Activated naive CD4-positive, alpha-beta T cell treated with Interleukin-2 at 50 U/mL for 16 hours (primary cell): ENCODE results near the gene OR6V1.

Source experiments
- DNase-seq: peaks from one replicate; pipeline ENCODE4 v3.0.0-alpha.2; 2020

Gene OR6V1, protein sequence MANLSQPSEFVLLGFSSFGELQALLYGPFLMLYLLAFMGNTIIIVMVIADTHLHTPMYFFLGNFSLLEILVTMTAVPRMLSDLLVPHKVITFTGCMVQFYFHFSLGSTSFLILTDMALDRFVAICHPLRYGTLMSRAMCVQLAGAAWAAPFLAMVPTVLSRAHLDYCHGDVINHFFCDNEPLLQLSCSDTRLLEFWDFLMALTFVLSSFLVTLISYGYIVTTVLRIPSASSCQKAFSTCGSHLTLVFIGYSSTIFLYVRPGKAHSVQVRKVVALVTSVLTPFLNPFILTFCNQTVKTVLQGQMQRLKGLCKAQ

DNA sequence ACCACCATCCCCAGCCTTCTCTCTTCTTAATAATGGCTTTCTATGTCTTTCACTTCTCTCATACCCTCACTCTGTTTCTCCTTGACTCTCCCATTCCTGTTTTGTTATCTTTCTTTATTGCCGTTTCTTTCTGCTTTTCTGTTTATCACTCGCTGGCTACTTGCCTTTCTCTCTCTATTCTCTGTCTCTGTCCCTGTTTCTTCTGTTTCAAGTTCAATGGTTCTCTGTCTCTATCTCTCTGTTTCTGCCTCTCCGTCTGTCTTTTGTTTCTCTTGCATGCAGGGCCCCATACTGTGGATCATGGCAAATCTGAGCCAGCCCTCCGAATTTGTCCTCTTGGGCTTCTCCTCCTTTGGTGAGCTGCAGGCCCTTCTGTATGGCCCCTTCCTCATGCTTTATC is at the start of gene OR6V1:
TSS of gene OR6V1 (plus strand) at position 301 of the 400 bp plus-strand sequence. CDS start at position 301, 0 bp downstream.
- no peak for DNase-seq

DNA sequence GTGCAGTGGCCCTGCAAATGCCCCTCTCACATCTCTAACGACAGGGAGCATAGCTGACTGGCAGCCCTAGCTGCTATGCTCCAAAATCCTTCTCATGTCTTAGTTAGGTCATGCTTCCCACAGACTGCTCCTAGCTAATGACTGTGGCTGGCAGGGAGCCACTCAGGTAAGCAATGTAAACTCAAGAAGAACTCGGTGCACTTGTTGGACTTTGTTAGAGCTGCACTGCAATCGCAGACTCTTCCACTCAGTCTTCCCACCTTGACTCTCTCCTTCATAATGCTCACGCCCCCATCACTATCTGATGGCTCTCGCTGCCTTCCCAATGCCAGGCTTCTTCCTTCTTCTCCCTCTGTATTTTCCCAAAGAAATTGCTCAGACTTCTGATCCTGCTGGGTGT is 49.2 kb upstream of the OR6V1 start:
- DNase-seq: no peak

DNA sequence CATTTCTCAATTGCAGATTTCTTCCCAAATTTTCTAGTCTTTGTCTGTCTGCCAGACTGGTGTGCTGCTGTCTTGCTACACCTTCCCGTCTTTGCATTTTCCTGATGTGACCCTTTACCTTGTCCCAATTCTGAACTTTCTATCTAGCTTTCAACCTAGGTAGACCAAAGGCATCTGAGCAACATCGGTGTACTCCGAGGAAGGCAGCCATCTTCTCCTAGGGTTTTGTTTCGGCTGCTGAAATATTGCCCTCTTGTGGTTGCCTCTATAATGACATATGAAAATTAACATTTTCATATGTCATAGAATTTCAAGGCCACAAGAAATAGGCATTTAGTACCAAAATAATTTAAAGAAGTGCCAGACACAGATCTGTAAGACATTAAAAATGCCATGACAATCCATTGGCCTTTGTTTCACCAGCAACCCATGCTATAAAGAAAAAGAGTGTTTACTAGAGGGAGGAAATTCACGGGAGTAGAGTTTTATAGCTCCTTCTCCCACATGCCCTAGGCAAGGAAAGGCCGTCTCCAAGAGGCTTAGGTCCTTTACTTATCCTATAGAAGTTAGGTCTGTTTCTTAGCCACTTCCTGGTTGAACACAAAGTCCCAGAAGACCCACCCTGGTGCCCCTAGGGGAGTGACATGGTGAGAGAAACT is 48.6 kb upstream of the OR6V1 start:
- DNase-seq: peak; percentile 26

DNA sequence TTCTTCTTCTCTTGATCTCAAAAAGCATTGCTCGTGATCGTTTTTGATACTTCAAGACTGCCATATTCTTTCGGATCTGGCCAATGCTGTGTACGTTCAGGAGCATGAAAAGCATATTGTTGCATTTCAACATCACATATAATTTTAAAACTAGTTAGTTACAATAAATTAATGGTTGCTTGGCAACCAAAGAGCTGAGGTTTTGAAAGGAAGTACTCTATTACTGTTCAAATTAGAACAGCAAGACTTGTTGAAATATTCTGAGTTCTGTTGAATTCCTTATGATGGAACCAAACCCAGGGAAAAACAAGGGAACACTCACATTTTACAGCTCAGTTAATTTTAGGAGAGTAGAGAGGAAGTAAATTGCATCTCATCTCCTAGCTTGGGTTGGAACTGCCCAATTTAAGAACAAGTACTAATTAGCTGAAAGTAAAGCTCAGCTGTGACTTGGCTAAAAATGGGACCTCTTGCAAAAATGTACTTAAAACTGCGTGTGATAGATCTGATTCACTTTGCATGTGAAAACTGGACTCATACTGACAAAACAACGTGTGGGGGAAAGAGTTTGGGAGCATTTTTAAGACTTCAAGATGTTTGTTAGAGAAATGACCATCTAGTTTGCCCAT is 46.4 kb upstream of the OR6V1 start:
- no peak for DNase-seq

DNA sequence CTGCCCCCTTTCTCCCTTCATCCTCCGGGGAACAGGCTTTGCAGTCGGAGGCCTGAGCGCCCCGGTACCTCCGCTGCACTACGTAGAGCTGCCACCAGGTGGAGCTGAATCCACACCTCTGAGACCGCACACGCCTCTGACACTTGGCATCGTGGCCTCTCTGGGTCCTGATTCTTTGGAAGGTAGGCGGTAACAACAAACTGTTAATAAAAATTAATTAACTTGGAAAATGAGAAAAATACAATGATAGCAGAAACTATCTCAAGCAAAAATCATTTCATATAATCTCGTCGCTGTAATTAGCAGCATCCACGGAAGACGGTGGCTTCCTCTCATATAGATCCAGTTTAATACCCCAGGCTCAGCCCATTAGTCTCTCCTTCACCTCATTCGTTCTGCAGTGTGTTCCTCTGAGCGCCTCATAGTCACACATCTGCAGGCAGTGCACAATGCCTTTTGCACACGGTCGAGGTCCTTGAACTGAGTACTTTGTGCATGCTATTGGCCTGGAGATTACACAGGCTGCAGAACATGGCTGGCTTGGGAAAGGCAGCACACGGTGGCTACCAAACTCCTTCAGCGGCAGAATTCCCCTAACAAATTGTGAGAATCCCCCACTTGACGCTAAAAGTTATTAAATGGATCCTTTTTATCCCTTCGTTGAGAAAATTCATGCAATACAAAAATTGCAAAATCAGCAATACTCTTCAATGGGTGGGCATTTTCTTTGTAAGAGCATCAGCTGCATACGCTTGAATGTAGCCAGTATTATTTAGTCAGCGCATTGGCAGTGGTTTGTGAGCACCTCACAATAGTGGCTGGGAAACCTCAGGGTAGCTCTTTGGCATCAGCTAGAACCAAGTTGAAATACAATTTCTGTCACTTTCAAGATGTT is 43.9 kb upstream of the OR6V1 start:
- DNase-seq: peak; percentile 84

DNA sequence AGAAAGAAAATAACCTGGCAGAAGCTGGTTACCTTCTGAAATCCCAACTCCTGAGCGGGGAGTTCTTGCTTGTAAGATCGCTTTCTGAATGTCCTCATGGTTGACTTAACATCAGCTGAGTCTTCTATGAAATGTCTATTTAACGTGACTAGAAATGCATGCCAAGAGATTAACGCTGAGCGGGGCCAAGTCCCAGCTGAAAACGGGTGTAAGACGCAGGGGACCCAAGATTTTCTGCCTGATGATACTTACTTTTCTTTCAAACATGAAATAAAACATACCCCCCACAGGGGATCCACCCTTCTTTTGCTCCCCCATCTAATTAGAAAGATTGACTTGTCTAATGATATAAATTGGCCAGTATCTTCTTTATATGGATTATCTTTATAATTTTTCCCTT is 40.1 kb upstream of the OR6V1 start:
- no peak for DNase-seq

DNA sequence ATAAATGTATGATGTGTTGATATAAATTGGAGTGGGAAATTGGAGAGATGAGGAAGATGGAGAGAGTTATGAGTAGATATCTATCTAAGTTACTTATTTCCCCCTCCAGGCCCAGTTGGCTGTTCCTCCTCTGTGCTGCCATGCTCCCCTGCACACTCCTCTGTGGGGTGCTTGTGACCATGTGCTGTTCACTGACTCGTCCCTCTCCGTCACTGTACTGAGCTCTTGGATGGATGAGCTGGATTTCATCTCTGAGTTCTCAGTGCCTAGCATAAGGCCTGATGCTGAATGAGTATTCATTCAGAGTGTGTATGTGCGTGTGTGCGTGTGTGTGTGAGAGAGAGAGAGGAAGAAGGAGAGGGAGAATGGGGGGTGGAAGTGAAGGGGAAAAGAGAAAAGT is 39.7 kb upstream of the OR6V1 start:
- DNase-seq: no peak

DNA sequence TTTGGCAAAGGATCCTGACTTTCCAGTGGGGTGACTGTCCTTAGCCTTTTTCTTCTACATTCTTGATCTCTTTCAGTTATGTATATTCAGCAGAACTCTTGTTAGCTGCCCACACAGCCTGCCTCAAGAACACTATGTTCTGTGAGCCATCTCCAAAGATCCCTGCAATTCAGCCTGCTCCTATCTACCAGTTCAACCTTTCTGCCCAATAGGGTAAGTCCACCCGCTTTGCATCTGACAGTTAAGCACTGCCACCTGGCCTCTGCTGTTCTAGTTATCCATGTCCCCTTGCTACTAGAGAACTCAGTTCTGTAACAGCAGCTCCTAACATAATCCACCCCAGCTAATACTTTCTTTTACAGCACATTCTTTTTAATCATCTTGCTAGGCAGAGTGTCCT is 38.7 kb upstream of the OR6V1 start:
- no peak for DNase-seq

DNA sequence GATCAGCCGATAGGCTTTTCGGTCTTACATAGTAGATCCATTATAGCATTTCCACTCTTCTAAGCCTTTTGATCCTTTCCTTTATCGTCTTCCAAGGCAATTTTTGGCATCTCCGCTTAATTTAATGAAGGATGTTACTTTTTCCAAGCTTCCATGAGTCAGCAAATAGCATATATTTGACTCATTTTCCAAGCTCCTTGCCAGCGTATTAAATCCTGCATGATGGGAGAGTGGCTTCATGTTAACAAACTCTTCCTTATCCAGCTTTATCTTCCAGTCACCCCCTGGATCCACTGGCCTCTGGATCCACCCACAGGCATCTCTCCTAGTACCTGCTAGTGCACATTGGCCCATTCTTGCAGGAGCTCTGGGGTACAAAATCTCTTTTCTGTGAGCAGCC is 38.2 kb upstream of the OR6V1 start:
- DNase-seq: no peak

DNA sequence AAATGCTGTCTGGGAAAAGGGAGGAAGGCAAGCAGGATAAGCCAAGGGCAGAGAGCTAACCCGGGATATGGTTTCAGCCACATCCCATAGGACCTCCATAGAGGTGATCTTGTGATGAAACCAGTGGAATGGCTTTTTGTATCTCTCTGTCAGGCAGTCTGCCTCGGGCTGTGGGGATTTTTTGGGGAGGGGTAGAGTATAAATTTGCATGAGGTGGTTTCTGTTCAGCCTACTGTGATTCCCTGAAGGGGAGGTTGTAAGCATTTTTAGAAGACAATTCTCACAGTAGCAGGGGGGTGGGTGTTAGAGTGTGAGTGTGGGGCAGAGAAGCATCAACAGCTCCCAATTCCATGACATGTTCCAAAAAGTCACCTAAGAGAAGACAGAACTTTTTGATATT is 37.1 kb upstream of the OR6V1 start:
- DNase-seq: no peak

DNA sequence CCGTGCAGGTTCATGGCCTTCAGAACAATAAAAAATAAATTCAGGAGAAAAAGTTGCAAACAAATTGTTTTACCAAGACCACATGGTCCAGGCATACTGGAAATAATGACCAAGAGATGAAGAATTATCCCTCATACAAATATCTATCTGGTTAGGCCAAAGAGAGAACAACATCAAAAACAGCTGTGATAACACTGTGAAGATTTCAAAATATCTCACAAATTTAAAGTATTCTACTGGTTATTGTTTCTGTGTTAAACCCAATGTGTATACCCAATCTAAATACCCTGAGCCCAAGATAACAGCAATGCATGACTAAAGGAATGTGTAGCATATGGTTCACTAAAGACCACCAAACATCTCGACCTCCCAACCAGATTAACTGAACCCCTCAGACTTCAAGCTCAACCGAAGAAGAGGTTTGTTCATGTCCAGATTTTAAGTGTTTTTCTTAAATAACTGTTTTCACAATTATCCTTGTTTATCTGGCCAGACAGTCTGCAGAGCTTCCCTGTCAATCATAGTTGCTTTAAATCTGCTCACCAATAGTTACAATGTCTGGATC is 36.1 kb upstream of the OR6V1 start:
- no peak for DNase-seq

DNA sequence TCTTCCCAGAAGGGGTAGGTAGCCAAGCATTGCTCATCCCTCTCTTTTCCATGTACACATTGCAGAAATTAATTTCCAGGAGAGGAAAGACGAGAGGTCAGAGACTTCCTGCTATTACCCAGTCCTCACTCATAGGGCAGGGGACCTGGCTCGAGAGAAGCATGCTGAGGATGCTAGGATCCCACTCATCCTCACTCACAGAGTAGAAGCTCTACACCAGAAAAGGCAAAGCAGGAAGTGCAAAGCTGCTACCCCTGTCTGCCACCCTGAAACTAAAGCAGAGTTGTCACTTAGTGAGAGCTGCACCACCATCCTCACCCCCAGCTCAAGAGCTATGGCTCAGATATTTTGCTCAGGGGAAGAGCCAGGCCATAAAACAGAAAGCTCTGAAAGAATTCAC is 35.1 kb upstream of the OR6V1 start:
- DNase-seq: no peak

DNA sequence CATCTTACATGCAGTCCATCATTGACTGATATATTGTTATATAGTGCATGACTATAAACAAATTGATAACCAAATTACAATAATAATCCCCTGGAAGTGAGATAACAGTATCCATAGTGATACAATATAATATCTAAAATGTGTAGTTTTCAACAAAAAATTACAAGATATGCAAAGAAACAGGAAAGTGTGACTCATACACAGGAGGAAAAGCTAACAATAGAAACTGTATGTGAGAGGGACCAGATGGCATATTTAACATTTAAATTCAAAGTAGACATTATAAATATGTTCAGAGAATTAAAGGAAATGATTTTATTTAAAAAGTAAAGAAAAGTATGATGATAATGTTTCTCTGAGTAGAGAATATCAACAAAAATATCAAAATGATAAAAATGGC is 33.2 kb upstream of the OR6V1 start:
- no peak for DNase-seq

DNA sequence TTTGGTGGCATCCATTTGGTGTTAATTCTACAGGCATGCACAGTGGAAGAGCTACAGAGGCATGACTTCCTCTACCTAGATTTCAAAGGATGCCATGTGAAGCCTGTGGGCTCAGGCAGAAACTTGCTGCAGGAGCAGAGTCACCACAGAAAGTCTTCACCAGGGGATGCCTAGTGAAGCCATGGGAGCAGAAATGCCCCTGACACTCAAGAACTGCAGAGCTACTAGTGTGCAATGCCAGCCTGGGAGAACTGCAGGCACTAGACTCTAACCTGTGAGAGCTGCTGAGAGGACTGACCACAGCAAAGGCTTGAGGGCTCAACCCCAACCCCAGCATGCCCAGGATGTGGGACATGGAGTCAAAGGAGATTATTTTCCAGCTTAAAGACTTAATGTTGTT is 29.1 kb upstream of the OR6V1 start:
- DNase-seq: no peak

DNA sequence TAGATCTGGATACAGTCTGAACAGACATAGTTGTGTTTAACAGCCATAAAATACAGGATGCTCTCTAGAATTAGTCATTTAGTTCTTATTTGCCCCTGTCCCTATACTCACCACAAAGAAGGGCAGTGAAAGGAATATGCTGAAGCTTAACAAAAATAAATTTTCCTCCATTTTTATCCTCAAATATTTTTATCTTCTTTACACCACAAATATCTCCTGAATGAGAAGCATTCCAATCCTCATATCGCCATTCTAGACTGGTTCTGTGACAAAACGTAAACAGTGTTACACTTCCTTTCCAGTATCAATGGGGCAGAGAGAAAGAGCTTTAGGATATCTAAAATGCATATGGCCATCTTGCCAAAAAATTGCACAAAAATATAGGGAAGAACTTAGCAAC is 26.8 kb upstream of the OR6V1 start:
- no peak for DNase-seq

DNA sequence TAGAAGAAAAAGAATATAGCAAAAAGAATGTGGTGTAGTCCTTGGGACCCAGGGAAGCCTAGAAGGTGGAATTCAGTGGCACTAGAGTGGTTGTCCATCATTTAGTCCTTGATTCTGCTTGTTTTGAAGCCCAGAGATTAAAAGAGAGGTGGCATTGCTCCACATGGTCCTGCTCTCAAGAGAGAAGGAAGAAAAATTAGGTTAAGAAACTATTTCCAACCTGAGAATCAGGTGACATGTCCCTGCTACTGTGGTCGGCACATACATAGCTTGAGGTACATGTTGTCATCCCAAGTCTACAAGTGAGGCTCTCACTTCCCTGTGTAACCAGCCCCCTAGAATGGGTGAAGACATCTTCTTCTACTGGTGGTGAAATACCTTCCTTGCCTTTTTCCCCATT is 25.1 kb upstream of the OR6V1 start, which contains the start of gene OR9A2:
TSS of gene OR9A2 (minus strand) at position 101 of the 400 bp plus-strand sequence. CDS start at position 101, 0 bp downstream.
- no peak for DNase-seq

DNA sequence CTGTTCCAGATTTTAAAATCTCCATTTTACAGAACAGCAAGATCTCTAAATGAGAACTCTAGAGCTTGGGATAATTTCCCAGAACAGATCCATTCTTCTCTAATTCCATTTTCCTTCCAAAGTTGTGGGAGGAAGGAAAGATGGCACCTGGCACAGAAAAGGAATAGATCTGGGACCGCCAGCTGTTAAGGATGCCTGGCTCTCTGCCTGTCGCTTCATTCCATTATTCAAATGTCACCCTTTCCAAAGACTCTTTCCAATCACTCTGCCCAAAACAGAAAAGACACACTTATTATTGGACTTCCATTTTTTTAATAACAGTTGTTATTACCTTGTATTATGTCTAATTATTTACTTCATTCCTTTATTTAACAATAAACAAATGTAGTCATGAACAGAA is 24.5 kb upstream of the OR6V1 start:
- no peak for DNase-seq

DNA sequence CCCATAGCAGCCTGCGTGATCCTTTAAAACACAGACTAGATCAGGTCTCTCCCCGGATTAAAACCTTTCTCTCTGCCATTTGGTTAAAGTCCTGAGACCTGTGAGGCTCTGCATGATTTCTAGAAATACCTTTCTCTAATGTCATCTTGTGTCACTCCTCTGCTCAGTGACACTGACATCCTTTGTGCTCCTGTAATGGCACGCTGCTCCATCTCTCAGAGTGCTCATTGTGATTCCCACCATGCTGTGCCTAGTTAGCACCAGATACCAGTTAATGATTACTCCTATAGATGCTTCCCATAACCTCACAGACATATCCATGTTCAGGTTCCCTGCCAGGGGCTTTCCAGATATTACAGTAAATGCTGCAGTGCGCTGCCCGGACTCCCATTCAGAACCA is 13.5 kb upstream of the OR6V1 start:
- DNase-seq: no peak

DNA sequence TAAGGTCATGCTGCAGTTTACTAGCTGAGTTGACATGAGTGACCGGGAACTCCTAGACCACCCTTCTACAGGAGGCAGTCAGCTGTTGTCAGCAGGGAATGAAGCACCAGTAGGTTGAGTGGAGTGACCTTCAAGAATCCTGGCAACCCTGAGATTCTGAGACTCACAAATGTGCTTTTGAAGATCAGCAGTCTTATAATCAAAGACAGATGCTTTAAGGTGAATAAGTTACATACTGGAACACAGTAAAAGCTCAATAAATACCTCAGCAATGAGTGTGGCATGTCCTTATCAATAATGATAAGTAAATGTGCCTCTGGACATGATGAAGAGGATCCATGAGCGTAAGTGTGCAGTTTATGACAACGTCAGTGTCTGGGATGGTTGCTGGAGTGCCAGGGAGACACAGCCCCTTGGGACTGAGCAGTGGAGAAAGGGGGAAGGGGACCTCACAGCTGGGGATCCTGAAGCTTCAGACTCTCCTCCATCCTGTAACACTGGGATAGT is 11.9 kb upstream of the OR6V1 start:
- DNase-seq: no peak

DNA sequence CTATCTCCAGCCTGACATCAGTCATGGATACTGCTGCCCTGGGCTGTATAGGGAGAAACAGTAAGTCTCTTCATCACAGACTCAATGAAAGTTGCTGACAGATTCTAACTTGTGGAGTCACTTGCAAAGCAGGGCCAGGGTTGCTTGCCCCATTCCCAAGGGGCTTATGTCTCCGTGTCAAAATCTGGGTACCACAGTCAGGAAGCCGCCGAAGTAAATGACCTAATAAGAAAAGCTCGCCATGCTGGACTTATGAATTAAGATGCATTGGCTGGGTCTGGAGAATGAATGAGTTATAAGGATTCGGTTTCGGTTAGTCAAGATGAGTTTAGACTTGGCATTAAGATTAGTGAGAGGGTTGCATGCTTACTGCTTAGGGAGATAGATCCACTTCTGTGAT is 10.8 kb upstream of the OR6V1 start:
- no peak for DNase-seq

DNA sequence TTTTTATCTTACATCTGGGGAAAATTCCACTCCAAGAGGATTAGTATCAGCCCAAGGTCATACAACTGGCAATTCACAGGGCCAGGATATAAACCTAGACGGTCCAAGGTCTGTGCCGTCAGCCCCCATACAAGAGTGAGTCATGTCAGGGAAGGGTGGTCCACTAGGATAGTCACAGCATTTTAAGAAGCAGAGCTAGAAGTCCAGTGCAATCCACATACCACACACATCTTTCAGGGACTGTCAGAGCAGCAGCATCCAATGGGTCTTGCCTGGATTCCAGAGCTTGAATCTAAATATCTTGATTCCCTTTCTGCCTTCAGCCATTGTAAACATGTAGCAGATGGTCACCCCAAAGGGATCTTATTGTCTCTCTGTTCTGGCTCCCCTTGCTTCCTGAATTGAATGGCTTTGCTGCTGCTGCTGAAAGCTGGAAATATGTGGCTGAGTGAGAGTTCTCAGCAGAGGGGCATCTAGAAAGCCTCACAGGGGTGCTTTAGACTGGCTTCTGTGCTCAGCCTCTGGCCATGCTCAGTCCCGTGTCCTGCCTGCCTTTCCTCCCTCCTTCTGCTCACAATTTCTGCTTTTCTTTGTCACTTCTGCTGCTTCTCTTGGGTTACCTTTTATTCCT is 9.9 kb upstream of the OR6V1 start:
- no peak for DNase-seq

DNA sequence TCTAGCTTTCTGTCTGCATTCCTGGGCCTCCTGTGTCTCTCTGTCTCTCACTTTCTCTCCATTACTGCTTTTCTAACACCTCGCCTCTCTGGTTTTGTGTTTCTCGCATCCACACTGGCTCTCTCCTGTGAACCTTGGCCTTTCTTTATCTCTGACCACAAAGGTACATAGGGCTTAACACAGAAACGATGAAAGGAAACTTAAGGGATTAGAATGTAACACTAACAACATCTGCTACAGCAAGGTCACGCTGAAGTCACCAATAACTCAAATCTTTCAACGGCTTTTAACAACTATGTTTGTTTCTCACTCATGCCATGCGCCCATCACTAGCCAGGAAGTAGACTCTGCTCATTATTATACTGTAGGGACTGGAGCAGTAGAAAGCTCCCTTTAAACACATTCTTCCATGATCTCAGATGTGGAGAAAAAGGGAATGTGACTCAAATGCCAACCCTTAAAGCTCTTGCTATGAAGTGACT is 9.3 kb upstream of the OR6V1 start:
- no peak for DNase-seq
